ENCODE measurements around the gene CYTIP.
A peak's percentile ranks its signal among the peaks of the same experiment; 100 is the strongest.

Gene CYTIP

GRCh38 chr2:157439824-157440186 lies 4.1 kb downstream of the CYTIP start:
- no peak for DNase-seq (ENCODE audit: low read depth)
- no peak for TF ChIP-seq CTCF (IDR thresholded peaks at IDR 0.05; ENCODE audit: low read depth, low read length, missing control alignments)
- H3K4me3 ChIP-seq (ENCODE audit: low read depth, low read length) = peak overlapping the region; percentile 56

GRCh38 chr2:157438863-157439823 lies 4.7 kb downstream of the CYTIP start:
- H3K4me3 ChIP-seq (ENCODE audit: low read depth, low read length) = peak overlapping the region; percentile 56
- no peak for DNase-seq (ENCODE audit: low read depth)
- no peak for TF ChIP-seq CTCF (IDR thresholded peaks at IDR 0.05; ENCODE audit: low read depth, low read length, missing control alignments)

- no peak for DNase-seq (ENCODE audit: low read depth)
- no peak for TF ChIP-seq CTCF (IDR thresholded peaks at IDR 0.05; ENCODE audit: low read depth, low read length, missing control alignments)
- no peak overlapping the region for H3K4me3 ChIP-seq (ENCODE audit: low read depth, low read length)
Measured at GRCh38 chr2:157433394-157433793, 10.5 kb downstream of the CYTIP start.

- no peak for DNase-seq (ENCODE audit: low read depth)
- H3K4me3 ChIP-seq (ENCODE audit: low read depth, low read length) = no peak overlapping the region
- no peak for TF ChIP-seq CTCF (IDR thresholded peaks at IDR 0.05; ENCODE audit: low read depth, low read length, missing control alignments)
Measured at GRCh38 chr2:157432475-157433106, 11.3 kb downstream of the CYTIP start.

- H3K4me3 ChIP-seq (ENCODE audit: low read depth, low read length) = no peak overlapping the region
- no peak for DNase-seq (ENCODE audit: low read depth)
- no peak for TF ChIP-seq CTCF (IDR thresholded peaks at IDR 0.05; ENCODE audit: low read depth, low read length, missing control alignments)
Measured at GRCh38 chr2:157431176-157431575, 12.7 kb downstream of the CYTIP start.

GRCh38 chr2:157428500-157429175 lies 15.3 kb downstream of the CYTIP start:
- DNase-seq (ENCODE audit: low read depth) = no peak
- no peak for TF ChIP-seq CTCF (IDR thresholded peaks at IDR 0.05; ENCODE audit: low read depth, low read length, missing control alignments)
- no peak overlapping the region for H3K4me3 ChIP-seq (ENCODE audit: low read depth, low read length)
